Suppressor macrophage treated with lipopolysaccharide for 4 hours (primary cell): ENCODE results near the gene NCAPG.

ENCODE experiments used
- DNase-seq: peaks from one replicate; pipeline ENCODE4 v3.0.0-alpha.2; 2020

The NCAPG gene, protein sequence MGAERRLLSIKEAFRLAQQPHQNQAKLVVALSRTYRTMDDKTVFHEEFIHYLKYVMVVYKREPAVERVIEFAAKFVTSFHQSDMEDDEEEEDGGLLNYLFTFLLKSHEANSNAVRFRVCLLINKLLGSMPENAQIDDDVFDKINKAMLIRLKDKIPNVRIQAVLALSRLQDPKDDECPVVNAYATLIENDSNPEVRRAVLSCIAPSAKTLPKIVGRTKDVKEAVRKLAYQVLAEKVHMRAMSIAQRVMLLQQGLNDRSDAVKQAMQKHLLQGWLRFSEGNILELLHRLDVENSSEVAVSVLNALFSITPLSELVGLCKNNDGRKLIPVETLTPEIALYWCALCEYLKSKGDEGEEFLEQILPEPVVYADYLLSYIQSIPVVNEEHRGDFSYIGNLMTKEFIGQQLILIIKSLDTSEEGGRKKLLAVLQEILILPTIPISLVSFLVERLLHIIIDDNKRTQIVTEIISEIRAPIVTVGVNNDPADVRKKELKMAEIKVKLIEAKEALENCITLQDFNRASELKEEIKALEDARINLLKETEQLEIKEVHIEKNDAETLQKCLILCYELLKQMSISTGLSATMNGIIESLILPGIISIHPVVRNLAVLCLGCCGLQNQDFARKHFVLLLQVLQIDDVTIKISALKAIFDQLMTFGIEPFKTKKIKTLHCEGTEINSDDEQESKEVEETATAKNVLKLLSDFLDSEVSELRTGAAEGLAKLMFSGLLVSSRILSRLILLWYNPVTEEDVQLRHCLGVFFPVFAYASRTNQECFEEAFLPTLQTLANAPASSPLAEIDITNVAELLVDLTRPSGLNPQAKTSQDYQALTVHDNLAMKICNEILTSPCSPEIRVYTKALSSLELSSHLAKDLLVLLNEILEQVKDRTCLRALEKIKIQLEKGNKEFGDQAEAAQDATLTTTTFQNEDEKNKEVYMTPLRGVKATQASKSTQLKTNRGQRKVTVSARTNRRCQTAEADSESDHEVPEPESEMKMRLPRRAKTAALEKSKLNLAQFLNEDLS

DNA sequence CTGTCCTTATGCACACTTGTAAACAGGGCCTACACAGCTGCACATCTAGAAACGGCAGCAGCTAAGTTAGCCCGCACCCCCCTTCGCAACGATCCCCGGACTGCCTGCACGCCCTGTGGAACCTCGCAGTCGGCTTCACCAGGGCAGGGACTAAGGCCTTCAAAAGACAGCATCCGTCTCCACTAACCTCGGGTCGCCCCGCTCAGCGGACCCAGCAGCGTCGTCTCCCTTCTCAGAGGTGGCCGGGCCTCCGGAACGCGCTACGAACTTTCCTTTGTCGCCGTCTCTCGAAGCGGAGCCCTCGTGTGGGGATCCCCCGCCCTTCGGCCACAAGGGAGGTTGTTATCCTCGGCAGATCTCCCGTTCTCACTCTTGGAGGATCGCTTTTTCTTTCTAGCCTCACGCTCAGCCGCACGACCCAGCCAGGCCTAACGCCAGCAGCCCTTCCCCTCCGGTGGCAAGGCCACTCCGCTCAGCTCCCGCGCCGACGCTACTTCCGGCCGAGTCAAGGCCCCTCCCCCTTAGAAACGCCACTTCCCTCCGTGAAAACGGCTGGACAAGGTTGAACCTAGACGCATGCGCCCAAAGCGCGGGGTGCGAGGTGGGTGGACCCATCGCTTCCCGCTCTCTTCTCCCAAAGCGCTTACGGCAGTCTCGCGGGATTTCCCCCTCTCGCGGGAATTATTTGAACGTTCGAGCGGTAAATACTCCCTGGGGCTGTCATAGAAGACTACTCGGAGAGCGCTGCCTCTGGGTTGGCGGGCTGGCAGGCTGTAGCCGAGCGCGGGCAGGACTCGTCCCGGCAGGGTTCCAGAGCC lies at the start of gene NCAPG, which contains the start of gene DCAF16:
NCAPG (plus strand) TSS at position 720 of the 818 bp plus-strand sequence. CDS start 99 bp downstream, outside the sequence.
DCAF16 (minus strand) TSS at position 498 of the 818 bp plus-strand sequence. CDS start 6,616 bp downstream, outside the sequence.
- DNase-seq, result peak; percentile 100

DNA sequence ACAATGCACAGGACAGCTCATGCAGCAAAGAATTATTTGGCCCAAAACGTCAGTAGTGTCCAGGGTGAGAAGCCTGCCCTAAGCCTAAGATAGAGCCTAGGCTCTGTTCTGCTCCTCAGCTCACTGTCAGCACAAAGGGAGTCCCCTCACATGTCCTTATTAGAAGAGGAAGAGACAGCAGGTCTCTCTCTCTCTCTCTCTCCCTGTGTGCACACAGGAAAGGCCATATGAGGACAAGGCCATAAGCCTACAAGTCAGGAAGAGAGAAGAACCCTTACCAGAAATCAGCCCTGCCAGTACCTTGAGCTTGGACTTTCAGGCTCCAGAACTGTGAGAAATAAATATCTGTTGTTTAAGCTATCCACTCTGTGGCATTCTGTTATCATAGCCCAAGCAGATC lies 49.7 kb upstream of the NCAPG start:
- no peak for DNase-seq

DNA sequence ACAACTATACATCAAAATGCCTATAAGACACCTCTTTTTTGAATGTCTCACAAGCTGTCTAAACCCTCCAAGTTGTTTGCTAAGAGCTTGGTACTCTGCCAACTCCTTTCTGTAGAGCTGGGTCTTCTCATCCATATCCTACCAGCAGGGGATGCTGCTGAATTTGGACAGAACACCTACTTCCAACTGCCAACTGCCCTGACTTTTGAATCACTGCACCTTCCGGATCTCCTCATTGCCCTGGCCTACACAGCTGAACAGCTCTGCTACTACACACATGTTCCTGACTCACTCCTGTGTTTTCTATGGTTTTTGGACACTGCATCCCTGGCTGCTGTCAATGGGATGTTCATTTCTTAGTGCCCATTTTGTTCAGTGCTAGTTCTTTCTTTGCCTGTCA lies 48.1 kb upstream of the NCAPG start:
- DNase-seq, result no peak

DNA sequence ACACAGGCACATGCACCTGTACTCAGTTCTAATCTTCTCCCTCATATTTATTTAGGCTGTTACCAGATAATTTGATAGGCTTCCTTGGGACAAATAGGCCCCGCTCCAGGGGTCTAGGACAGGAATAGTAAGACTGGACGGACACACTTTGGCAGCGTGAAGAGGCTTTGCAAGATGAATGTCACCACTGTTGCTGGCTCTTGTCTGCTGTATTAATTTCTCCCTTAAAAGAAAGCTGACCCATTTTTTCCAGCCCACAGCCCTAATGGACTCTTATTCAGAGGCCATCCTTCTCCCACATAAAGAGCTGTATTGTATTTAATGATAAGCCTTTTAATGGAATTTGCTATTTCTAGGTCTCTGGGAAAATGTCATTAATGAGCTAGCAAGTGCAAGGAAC lies 47.4 kb upstream of the NCAPG start:
- DNase-seq, result no peak

DNA sequence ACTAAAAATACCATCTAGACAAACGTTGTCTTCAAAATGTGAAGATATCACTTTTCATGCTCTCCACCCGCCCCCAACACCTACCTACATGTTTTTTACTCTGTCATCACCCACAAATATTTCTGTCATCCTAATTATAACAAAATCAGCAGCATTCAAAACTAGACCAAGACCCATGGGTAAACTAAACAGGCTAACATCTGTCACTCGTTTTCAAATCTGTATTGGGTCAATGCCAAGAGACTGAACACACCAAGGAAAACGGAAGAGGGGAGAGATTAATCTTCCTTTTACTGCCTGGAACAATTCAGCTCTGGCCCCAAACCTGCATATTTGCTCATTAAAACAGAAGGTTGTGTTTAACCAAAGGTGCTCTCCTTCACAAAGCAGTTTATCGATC lies 46.8 kb upstream of the NCAPG start:
- DNase-seq, result no peak

DNA sequence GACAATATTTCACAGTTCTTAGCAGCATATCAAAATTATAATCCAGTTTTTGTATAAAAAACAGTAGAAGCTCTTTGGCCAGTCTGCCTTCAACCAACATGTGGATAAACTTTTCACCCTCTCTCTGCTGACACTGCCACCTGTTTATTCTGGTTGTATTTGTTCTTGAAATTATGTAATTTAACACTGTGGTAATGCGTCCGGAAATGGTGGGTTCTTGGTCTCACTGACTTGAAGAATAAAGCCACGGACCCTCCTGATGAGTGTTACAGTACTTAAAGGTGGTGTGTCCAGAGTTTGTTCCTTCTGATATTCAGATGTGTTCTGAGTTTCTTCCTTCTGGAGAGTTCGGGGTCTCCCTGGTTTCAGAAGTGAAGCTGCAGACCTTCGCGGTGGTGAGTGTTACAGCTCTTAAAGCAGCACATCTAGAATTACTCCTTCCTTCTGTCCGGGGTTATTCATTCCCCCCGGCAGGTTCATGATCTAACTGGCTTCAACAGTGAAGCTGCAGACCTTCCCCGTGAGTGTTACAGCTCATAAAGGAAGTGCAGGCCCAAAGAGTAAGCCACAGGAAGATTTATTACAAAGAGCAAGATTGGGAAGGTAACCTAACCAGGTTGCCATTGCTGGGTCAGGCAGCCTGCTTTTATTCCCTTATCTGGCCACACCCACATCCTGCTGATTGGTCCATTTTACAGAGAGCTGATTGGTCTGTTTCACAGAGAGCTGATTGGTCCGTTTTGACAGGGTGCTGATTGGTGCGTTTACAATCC lies 45.1 kb upstream of the NCAPG start:
- no peak for DNase-seq

DNA sequence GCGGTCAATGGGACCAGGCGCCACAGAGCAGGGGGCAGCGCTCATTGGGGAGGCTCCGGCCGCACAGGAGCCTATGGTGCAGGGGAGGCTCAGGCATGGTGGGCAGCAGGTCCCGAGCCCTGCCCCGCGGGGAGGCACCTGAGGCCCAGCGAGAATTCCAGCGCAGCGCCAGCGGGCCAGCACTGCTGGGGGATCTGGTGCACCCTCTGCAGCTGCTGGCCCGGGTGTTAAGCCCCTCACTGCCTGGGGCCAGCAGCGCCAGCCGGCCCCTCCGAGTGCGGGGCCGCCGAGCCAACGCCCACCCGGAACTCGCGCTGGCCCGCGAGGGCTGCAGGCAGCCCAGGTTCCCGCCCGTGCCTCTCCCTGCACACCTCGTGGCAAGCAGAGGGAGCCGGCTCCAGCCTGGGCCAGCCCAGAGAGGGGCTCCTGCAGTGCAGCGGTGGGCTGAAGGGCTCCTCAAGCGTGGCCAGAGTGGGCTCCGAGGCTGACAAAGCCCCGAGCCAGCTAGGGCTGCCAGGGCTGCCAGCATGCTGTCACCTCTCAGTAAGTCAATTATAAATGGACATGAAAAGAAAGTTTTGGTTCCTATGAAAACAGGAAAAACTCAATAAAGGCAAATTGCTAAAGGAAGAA lies 43.8 kb upstream of the NCAPG start:
- no peak for DNase-seq

DNA sequence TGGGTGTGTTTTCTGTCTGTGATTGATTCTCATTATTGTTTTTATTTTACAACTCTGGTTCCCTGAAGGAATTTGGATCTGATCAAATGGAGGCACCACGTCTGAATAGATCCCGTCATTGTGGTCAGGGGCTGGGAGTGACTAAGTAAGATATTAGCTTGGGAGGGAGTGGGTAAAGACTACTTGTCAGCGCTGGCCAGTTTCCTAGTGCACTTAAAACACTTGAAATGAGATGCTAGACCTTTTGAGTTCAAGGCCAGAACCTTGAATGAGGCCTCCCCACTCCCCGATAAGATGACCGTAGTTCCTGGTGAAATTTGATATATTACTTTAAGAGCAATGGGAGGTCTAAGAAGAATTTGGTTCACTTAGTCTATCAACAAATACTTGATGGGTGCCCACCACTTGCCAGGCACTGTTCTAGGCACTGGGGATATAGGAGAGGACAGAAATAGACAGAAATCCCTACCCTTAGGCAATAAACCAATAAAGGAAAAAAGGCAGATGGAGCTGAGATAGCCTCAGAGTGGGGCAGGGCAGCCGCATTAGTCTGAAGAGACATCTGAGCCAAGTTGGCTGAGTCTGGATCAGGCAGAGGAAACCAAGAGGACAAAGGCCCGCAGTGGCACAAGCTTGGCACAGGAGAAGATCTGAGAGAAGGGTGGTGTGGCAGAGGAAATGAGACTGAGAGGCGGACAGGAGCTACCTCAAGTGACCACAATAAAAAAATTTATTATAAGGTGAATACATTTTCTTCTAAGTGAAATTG lies 41.2 kb upstream of the NCAPG start:
- no peak for DNase-seq

DNA sequence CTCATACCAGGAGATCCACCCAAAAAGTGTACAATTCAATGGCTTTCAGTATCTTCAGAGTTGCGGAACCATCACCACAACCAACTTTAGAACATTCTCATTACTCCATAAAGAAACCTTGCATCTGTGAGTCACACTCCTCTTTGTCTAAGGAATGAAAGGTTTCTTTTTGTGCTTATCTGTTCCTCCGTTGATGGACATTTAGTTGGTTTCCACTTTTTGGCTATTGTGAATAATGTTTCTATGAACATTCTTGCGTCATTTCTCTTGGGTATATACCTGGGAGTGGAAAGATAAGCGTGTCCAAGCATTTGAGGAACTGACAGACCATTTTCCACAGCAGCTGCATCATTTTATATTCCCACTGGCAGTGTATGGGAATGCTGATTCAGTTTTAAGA lies 39.9 kb upstream of the NCAPG start:
- DNase-seq, result no peak

DNA sequence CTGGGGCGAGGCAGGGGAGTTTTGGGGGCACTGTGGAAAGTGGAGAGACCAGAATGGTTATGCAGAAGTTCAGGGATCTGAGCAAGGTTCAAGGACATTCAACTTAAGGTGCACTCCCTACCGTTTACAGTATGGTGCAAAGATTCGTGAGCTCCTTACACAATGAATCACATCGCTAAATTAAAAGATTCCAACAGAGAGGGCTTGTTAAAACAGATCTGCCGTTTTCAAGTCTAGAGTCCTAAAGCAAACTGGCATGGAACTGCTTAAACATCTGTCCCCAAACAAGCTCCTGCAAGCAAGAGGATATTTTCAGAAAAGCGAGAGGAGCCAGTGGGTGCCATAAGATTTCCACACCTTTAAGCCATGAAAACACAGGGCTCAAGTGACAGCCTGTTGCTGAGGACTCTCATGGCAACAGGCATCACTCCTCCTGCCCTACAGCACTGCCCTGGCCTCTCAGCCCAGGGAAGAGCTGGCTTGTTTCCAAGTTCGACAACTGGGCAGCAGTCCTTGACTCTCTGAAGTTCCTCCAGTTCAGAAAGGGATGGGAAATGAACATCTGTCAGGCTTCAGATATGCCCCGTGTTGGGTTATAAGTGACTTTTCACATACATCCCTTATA lies 39.4 kb upstream of the NCAPG start:
- no peak for DNase-seq

DNA sequence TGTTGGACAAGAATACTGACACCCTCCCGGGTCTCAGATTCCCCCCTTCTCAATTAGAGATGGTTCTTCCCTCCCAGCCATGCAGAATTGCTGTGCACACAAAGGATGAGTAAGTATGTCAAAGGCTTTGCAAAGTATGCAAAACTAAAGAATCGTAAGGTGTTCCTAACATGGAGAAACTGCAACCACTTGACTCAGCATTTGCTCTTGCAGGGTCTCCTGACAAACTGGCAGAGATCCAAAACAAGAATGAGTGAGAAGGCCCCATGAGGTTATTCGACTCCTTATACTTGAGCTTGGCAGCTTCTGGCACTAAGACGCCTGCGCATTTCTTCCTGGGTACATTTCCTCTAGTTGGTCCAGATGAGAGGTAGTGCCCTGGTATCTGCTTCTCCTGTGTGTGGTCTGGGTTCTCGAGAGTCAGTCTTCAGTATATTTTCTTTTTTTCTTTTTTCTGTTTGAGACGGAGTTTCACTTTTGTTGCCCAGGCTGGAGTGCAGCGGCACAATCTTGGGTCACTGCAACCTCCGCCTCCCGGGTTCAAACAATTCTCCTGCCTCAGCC lies 37.6 kb upstream of the NCAPG start:
- no peak for DNase-seq

DNA sequence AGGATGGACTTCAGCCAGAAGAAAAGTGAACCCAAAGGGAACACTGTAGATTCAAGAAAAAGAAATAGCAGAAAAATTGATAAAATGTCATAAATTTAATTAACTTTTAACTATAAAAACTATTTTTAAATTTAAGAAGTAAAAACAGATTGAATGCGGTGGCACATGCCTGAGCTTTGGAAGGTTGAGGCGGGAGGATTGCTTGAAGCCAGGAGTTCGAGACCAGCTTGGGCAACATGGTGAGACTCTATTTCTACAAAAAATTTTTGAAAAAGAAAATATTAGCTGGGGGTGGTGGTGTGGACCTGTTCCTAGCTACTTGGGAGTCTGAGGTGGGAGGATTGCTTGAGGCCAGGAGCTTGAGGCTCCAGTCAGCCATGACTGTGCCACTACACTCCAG lies 32.3 kb upstream of the NCAPG start:
- DNase-seq, result no peak

DNA sequence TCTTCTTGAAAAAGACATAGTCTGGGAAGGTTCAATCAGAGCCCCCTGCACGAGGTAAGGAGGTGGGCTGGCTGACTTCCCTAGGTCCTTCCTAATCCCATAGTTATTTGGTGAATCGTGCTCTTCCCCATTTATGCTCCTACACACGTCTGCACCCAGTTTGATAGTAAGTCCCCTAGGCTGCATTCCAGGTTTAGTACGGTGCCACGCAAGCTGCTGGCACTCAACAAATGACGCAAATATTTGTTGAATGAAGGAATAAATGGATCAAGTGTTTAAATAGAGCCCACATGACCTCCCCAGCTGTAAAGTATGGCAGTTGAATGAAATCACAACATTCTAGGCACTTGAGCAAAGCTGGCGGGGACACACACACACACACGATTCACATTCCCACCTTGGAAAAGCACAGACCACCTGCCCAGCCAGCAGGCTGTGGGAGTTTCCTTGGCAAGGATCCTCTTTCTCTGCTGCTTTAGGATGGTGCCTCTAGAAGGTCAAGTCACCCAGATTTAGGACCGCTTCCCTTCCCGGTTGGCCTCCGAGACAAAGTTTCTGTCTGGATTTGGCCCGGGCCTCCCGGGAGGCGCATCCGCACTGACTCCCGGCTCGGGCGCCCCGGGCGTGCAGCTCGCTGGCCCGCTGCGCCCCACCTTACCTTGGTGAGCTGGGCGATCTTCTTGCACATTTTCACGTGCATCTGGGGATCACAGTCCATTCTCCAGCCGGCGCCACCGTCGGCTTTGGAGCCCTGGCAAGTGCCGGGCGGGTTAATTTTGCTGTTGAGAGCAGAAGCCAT lies 30.1 kb upstream of the NCAPG start:
- DNase-seq, result peak; percentile 2

DNA sequence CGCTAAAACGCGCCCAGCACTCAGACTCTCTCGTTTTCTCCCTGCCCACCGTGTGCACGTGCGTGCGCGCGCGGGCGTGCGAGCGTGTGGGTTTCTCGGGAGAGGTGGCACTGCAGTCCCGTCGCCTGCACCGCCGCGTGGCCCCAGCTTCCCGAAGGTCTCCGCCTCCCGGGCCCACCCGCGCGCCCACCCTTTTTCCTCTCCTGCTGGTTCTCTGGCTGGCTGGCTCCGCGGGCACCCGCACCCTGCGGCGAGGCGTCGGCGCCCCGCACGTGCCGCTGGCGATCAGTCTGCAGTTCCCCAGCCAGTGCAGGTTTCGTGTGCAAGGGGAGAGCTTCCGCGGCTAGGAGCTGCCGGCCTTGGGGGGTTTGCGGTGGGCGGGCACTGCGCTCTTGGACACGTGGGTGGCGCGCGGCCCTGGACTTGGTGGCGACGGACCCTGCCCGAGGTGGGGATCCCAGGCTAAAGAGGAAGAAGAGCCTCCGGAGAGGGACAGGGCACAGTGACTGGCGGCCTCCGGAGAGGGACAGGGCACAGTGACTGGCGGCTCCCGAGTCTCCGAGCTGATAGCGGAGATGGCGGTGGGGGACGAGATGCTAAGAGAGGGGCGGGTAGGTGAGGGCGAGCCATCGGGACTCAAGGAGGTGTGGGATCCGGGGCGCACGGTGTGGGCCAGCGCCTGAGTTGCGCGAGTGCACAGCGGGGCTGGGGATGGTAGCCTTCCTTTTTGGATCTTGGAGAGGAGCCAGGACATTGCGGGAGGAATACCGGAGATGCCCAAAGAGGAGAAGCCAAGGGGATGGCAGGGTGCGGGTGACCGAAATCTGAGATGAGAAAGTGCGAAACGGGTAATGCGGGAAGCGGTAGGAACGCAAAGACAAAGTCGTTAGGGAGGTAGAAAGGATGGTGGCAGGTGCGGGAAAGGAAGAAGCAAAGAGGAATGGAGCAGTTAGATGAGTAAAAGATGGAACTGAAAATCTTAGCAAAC lies 29.2 kb upstream of the NCAPG start, which contains the start of gene FAM184B:
FAM184B (minus strand) TSS at position 322 of the 988 bp plus-strand sequence. CDS start 322 bp downstream, outside the sequence.
- DNase-seq, result peak; percentile 3

DNA sequence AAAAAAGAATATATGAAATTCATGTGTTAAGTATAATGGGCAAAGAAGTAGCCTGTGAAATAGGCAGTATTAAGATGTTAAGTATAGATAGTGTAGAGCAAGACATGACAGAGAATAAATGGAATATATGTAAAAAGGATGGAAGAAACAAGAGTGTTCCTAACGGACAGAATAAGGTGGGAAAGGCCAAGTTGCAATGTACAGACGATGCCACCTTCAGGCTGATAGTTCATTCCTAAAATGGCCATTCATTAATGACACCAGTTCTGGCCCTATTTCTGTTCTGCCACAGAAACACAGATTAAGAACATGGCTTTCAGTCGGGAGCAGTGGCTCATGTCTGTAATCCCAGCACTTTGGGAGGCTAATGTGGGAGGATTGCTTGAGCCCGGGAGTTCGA lies 24.9 kb upstream of the NCAPG start:
- DNase-seq, result no peak

DNA sequence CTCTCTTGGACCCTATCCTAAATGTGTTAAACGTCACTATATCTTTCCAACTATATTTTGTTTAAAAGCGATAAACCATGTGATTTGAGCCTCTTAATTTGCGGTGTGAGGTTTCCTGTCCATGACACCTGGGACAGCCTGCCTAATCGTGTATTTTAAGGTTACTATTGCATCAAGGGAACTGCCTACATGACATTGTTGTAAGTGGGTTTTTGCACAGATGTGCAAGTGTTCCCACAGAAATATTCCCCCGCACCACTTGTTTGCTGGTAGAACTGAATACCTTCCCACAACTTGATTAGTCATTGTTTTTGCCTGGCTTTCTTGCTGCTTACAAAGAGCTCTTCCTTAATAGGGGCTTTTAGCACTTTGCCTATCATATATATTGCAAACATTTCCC lies 24.2 kb upstream of the NCAPG start:
- DNase-seq, result no peak

DNA sequence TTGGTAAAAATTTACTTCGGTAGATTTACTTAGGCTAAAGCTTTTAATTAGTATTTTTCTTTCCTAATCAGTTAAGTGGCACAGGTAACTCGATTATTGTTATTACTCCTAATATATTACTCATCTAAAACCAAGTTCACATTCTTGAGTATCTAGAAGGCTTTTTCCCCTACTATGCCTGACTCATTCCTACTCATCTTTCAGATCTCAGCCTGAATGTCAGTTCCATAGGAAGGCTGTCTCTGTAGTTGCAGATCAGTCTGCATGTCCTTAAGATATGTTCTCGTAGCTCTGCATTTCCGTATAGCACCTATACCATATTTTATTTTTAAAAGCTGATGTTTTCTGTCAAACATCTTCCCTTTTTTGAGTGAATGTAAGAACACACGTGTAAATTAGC lies 23.5 kb upstream of the NCAPG start:
- DNase-seq, result no peak
